GM12892 (cell line): ENCODE measurements around the gene GLYAT.

Experiments
- DNase-seq: peaks from one replicate; pipeline ENCODE4 v3.0.0; 2011; ENCODE audit not compliant: insufficient read length
- FAIRE-seq: peaks from 2 replicates; lab custom pipeline; 2011; peaks lifted over from hg19 to GRCh38; lab: Jason Lieb, UNC
- POLR2A ChIP-seq: IDR thresholded peaks from 2 replicates; pipeline ENCODE4 v1.6.1; 2011; ENCODE audit warnings: low read depth, low read length, control low read depth
- POLR2AphosphoS5 ChIP-seq: IDR thresholded peaks from 2 replicates; pipeline ENCODE4 v1.6.1; 2011; ENCODE audit warnings: low read depth, low read length, control low read depth
- TAF1 ChIP-seq: IDR thresholded peaks from 2 replicates; pipeline ENCODE4 v1.6.1; 2011; ENCODE audit warnings: low read depth, mild to moderate bottlenecking, control low read depth, low read length, borderline replicate concordance

GLYAT gene

GRCh38 chr11:58659404-58659803 lies 72.3 kb downstream of the GLYAT start:
- no peak for DNase-seq
- no peak for FAIRE-seq
- TF ChIP-seq POLR2AphosphoS5 (no peak), TAF1 (no peak), POLR2A (no peak)
